ENCODE measurements around the gene ADORA1. TPM values are rescaled to one million over a fixed set of nuclear protein-coding genes. Genes with fewer than 3 reads are reported as not detected.

The ADORA1 gene
- total and polyA plus RNA-seq, 2 of the 4 experiments (the other 2 are of a cell fraction), result 0.36 to 0.56 TPM

DNA sequence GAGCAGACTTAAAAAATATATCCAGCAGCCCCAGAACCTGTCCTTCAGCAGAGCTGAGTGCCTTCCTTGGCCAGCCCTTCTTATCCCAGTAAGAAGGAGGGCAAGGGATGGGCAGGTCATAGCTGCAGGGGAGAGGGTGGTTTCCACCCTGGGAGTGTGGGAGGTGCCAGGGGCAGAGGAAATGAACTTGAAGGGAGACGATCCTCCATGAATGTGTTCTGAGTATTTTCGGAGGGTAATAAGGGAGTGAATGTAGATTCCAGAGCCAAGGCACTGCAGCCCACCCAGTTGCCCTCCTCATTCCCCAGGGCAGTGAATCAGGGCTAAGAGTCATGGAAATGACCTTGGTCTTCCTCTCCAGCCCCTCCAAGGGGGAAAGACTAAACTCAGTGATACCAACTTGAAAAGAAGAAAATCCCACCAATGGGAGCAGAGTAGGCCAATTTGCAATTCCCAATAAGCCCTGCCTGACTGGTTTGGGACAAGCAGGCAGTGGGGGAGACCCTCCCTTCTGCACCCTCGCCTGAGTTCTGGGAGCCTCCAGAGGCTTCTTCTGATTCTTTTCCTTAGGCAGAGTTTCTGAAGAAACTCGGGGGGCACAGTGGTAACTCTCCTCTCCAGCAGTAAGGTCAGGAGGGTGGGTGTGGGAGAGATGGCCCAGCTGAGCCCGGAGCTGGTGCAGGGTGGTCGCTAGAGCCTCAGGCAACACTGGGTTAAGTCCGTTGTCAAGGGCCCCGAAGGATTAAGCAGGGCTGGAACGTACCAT, 45.9 kb upstream of the ADORA1 start:
- Histone ChIP-seq H4K20me1 (ENCODE audit: insufficient read depth, low read length) (no peaks in the 10 kb centered on the region), H2BK120ac (ENCODE audit: low read depth, low read length) (no peak overlapping the region), H3K4me2 (ENCODE audit: low read depth, low read length) (no peak overlapping the region), H3K14ac (replicated peaks; ENCODE audit: low read depth, low read length) (no peak overlapping the region), H3K18ac (ENCODE audit: low read depth, low read length) (no peak overlapping the region), H2AK9ac (replicated peaks; ENCODE audit: low read depth, low read length, poor library complexity) (no peak overlapping the region), H2AK5ac (ENCODE audit: low read depth, low read length) (no peak overlapping the region), H3K4me3 (ENCODE audit: insufficient read depth, low read depth, low read length) (no peak overlapping the region), H3K9ac (ENCODE audit: low read depth, low read length) (no peak overlapping the region), H2BK5ac (ENCODE audit: low read depth, low read length, poor library complexity, severe bottlenecking) (no peak overlapping the region), H4K8ac (ENCODE audit: low read depth in 2 of 2, low read length in 2 of 2) (no peak overlapping the region), H3K56ac (ENCODE audit: extremely low read depth, insufficient read depth, low read length) (no peak overlapping the region), H4K5ac (ENCODE audit: low read depth, low read length) (no peak overlapping the region), H3K79me1 (ENCODE audit: low read depth in 1 of 2, low read length in 2 of 2) (no peaks in the 10 kb centered on the region), H3K9me1 (ENCODE audit: insufficient read depth, low read length) (no peaks in the 10 kb centered on the region), H3K27ac (ENCODE audit: insufficient read depth, low read length) (no peak overlapping the region), H3K23ac (ENCODE audit: low read depth, low read length) (no peak overlapping the region), H3K9me3 (ENCODE audit: control insufficient read depth, insufficient read depth, low read length) (no peaks in the 10 kb centered on the region), H3K4ac (ENCODE audit: low read depth, low read length) (no peak overlapping the region), H3K4me1 (ENCODE audit: control insufficient read depth, insufficient read depth, low read length) (no peaks in the 10 kb centered on the region), H2BK15ac (ENCODE audit: low read depth, low read length) (no peak overlapping the region), H3K27me3 (ENCODE audit: control insufficient read depth, insufficient read depth, low read length) (peaks cover 48% of the 10 kb centered on the region), H2AFZ (replicated peaks; ENCODE audit: low read length, poor library complexity) (no peak overlapping the region), H4K91ac (ENCODE audit: insufficient read depth, low read depth, low read length) (no peak overlapping the region), H3K36me3 (ENCODE audit: control insufficient read depth, insufficient read depth, low read length) (peaks cover under 1% of the 10 kb centered on the region; the same call in 1 of the 2 replicates), H2BK20ac (ENCODE audit: low read depth, low read length) (no peak overlapping the region)
- BruUV-seq (replicated peaks), result no TSS peak
- ChIA-PET POLR2A (ENCODE audit: unreplicated experiment) (no interaction called here), CTCF (no interaction called here)
- no CpG with 5 or more reads among the region's 9 CpGs for WGBS, 2 experiments (ENCODE audit: extremely low coverage in 2 of 2, insufficient read length in 1 of 2)
- TF ChIP-seq RFX5 (IDR thresholded peaks at IDR 0.05; ENCODE audit: low read depth, low read length) (no peak), MXI1 (IDR thresholded peaks at IDR 0.05; ENCODE audit: borderline replicate concordance, low read depth, low read length) (no peak)
- dilution Hi-C loops (cut with HindIII; ENCODE audit: low sequenced_read_pairs, unreplicated experiment) (no loop called here), intact Hi-C loops (cut with micrococcal nuclease) (no loop called here), in situ Hi-C loops (cut with MboI; ENCODE audit: low sequenced_read_pairs) (no loop called here)
- DNase-seq, result no peak
- no peak for ATAC-seq (ENCODE audit: low read depth)

All from IMR-90 (cell line).